Measurements from ENCODE around the gene MYOZ1.

Gene MYOZ1

GRCh38 chr10:73597346-73597745 lies 43.9 kb downstream of the MYOZ1 start:
- no peak for TF ChIP-seq CTCF (IDR thresholded peaks at IDR 0.05; ENCODE audit: low read depth, low read length, missing control alignments)
- H3K36me3 ChIP-seq (replicated peaks), result no peaks in the 10 kb centered on the region
- no peak overlapping the region for H3K27ac ChIP-seq
- no peak overlapping the region for H3K4me3 ChIP-seq (ENCODE audit: low read depth, low read length)
- no peaks in the 10 kb centered on the region for H3K27me3 ChIP-seq (replicated peaks)
- in situ Hi-C loops (cut with HindIII; ENCODE audit: low pct_ligation_motif_present, low sequenced_read_pairs), result no loop called here
- peak; percentile 14 for DNase-seq

- TF ChIP-seq CTCF (IDR thresholded peaks at IDR 0.05; ENCODE audit: low read depth, low read length, missing control alignments), result no peak
- in situ Hi-C loops (cut with HindIII; ENCODE audit: low pct_ligation_motif_present, low sequenced_read_pairs), result no loop called here
- Histone ChIP-seq H3K4me3 (ENCODE audit: low read depth, low read length) (no peak overlapping the region), H3K27ac (no peak overlapping the region), H3K36me3 (replicated peaks) (no peaks in the 10 kb centered on the region), H3K27me3 (replicated peaks) (no peaks in the 10 kb centered on the region)
- no peak for DNase-seq
Measured at GRCh38 chr10:73593812-73594211, 47.5 kb downstream of the MYOZ1 start.

- H3K4me3 ChIP-seq (ENCODE audit: low read depth, low read length), result no peak overlapping the region
- no peak overlapping the region for H3K27ac ChIP-seq
- H3K36me3 ChIP-seq (replicated peaks), result no peaks in the 10 kb centered on the region
- in situ Hi-C loops (cut with HindIII; ENCODE audit: low pct_ligation_motif_present, low sequenced_read_pairs), result no loop called here
- no peak for DNase-seq
- no peak for TF ChIP-seq CTCF (IDR thresholded peaks at IDR 0.05; ENCODE audit: low read depth, low read length, missing control alignments)
- no peaks in the 10 kb centered on the region for H3K27me3 ChIP-seq (replicated peaks)
Measured at GRCh38 chr10:73593110-73593509, 48.2 kb downstream of the MYOZ1 start.

GRCh38 chr10:73591935-73592699 lies 49.2 kb downstream of the MYOZ1 start:
- in situ Hi-C loops (cut with HindIII; ENCODE audit: low pct_ligation_motif_present, low sequenced_read_pairs), result no loop called here
- H3K36me3 ChIP-seq (replicated peaks), result no peaks in the 10 kb centered on the region
- H3K27me3 ChIP-seq (replicated peaks), result no peaks in the 10 kb centered on the region
- DNase-seq, result peak; percentile 46
- H3K4me3 ChIP-seq (ENCODE audit: low read depth, low read length), result no peak overlapping the region
- TF ChIP-seq CTCF (IDR thresholded peaks at IDR 0.05; ENCODE audit: low read depth, low read length, missing control alignments), result no peak
- H3K27ac ChIP-seq, result peak overlapping the region; percentile 90

GRCh38 chr10:73590881-73591799 lies 50.1 kb downstream of the MYOZ1 start, which contains the start of gene USP54:
USP54 (minus strand) TSS chr10:73591342; CDS start chr10:73575658, 15,684 bp downstream.
- H3K27ac ChIP-seq, result peak within 1 kb of the TSS; percentile 90
- peak; percentile 85 for DNase-seq
- TF ChIP-seq CTCF (IDR thresholded peaks at IDR 0.05; ENCODE audit: low read depth, low read length, missing control alignments), result no peak
- in situ Hi-C loops (cut with HindIII; ENCODE audit: low pct_ligation_motif_present, low sequenced_read_pairs), result no loop called here
- H3K36me3 ChIP-seq (replicated peaks), result no peaks in the 10 kb centered on the region
- H3K4me3 ChIP-seq (ENCODE audit: low read depth, low read length), result no peak within 1 kb of the TSS
- no peaks in the 10 kb centered on the region for H3K27me3 ChIP-seq (replicated peaks)
